AG04449 (cell line): Measurements from ENCODE around the gene DOK5.

Source experiments
- CTCF ChIA-PET: fragments of 350-600 bp; formaldehyde crosslinking; extraction: SDS; loops from one replicate; lab custom pipeline; 2021; ENCODE audit warnings: antibody characterized with exemption; lab: Yijun Ruan, JAX
- POLR2A ChIA-PET: fragments of 400-600, 350-600 bp; formaldehyde crosslinking; extraction: SDS; loops from one replicate; lab custom pipeline; 2020; ENCODE audit warnings: antibody characterized with exemption, inconsistent platforms; lab: Yijun Ruan, JAX
- DNase-seq: peaks from one replicate; pipeline ENCODE4 v3.0.0-alpha.2; 2010; ENCODE audit warnings: low read depth, low spot score
- H3K4me3 ChIP-seq: 2 replicates; pipeline ENCODE4 v1.5.1; 2011; ENCODE audit warnings: low read depth, mild to moderate bottlenecking, control low read depth, low read length
- CTCF ChIP-seq: IDR thresholded peaks from one replicate; pipeline ENCODE4 v1.5.1; 2011; ENCODE audit warnings: mild to moderate bottlenecking, moderate library complexity, low read length, control low read depth, inconsistent platforms; ENCODE audit not compliant: insufficient read depth; ENCODE audit errors: missing control alignments

The DOK5 gene

GRCh38 chr20:54626126-54626525 is 150.7 kb downstream of the DOK5 start:
- no peak for TF ChIP-seq CTCF
- DNase-seq, result no peak
- H3K4me3 ChIP-seq, result no peak overlapping the region
- ChIA-PET POLR2A (no interaction called here), CTCF (no interaction called here)

GRCh38 chr20:54629632-54630031 is 154.2 kb downstream of the DOK5 start:
- TF ChIP-seq CTCF, result no peak
- CTCF ChIA-PET, result no interaction called here
- DNase-seq, result no peak
- H3K4me3 ChIP-seq, result no peak overlapping the region
- POLR2A ChIA-PET, result no interaction called here

GRCh38 chr20:54630582-54630981 is 155.2 kb downstream of the DOK5 start:
- TF ChIP-seq CTCF, result no peak
- CTCF ChIA-PET, result no interaction called here
- POLR2A ChIA-PET, result no interaction called here
- no peak for DNase-seq
- no peak overlapping the region for H3K4me3 ChIP-seq

- CTCF ChIA-PET, result no interaction called here
- TF ChIP-seq CTCF, result no peak
- DNase-seq, result no peak
- POLR2A ChIA-PET, result no interaction called here
- no peak overlapping the region for H3K4me3 ChIP-seq
Observed at GRCh38 chr20:54631059-54631458, 155.7 kb downstream of the DOK5 start.

GRCh38 chr20:54633374-54634355 is 158.3 kb downstream of the DOK5 start:
- CTCF ChIA-PET, result interaction anchor here (1.5 to 2.1 kb wide), 3 partner anchors 10 to 14 kb away, joined by 4 to 7 read pairs (median 5); no protein-coding TSS in a partner anchor
- H3K4me3 ChIP-seq, result no peak overlapping the region
- no peak for DNase-seq
- POLR2A ChIA-PET, result no interaction called here
- no peak for TF ChIP-seq CTCF

- CTCF ChIA-PET, result no interaction called here
Observed at GRCh38 chr20:54636575-54636974, 161.2 kb downstream of the DOK5 start.

More at GRCh38 chr20:54636575-54636974, 161.2 kb downstream of the DOK5 start:
- POLR2A ChIA-PET, result no interaction called here
- TF ChIP-seq CTCF, result no peak
- H3K4me3 ChIP-seq, result no peak overlapping the region
- DNase-seq, result no peak
